Measurements from ENCODE around the gene JAZF1.

DNA sequence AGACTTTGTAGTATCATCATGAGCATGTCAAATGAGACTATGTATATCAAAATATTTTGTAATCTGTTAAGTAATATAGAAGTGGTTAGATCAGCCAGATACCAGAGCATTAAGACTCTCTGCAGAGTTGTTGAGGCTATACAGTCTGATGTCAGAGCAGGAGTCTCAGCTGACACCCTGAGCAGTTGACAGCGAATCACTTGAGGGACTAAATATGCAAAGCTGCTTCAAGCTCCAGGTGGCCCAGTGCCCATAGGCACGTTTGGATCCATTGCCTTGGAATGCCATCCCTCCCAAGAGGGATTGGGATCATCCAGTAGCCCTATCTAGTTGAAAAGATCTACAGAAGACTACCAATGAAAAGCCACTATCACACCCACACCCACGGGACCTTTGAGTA lies 230.5 kb downstream of the JAZF1 start:
- no peak for TF ChIP-seq EZH2 (optimal IDR thresholded peaks at IDR 0.05; ENCODE audit: low read depth, low read length)
- TF ChIP-seq, protein P1, sequence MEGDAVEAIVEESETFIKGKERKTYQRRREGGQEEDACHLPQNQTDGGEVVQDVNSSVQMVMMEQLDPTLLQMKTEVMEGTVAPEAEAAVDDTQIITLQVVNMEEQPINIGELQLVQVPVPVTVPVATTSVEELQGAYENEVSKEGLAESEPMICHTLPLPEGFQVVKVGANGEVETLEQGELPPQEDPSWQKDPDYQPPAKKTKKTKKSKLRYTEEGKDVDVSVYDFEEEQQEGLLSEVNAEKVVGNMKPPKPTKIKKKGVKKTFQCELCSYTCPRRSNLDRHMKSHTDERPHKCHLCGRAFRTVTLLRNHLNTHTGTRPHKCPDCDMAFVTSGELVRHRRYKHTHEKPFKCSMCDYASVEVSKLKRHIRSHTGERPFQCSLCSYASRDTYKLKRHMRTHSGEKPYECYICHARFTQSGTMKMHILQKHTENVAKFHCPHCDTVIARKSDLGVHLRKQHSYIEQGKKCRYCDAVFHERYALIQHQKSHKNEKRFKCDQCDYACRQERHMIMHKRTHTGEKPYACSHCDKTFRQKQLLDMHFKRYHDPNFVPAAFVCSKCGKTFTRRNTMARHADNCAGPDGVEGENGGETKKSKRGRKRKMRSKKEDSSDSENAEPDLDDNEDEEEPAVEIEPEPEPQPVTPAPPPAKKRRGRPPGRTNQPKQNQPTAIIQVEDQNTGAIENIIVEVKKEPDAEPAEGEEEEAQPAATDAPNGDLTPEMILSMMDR (IDR thresholded peaks at IDR 0.05; ENCODE audit: low read length), result no peak
- no peak for TF ChIP-seq EZH2phosphoT487 (IDR thresholded peaks at IDR 0.05; ENCODE audit: low read length)

Data from MM.1S (cell line).